ENCODE measurements around the gene GCK.

Gene GCK

DNA sequence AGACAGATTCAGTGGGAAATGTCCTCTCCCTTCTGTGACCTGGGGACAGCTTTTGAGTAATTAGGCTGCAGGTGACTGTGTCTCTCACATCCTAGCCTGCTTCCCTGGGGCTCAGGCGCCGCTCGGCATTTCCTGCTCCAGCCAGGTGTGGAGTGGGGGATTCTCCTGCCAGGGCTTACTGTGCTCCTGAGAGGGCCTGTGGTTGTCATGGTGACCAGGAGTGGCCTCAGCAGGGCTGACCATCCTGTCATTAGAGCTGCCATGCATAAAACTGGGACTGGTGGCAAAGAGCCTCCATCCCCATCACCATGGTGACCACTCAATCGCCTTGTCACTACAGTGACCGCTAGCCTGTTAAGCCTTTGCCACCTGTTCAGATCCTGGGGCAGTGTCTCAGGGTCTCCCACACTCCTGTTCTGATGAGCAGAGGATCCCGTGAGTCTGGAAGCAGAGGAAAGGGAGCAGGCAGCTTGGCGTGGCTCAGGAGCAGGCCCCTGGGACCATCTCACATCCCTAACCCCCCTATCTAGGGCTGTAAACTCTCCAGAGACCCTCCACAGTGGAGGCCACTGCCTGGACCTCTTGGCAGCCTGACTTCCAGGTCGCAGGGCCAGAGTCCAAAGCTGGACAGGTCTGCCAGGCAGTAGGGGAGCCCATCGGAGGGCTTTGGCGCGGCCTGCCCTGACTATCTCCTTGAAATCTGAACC, at the start of gene GCK:
TSS of gene GCK (minus strand) at position 154 of the 707 bp plus-strand sequence. CDS start 486 bp downstream, outside the sequence.
- no peak for DNase-seq

DNA sequence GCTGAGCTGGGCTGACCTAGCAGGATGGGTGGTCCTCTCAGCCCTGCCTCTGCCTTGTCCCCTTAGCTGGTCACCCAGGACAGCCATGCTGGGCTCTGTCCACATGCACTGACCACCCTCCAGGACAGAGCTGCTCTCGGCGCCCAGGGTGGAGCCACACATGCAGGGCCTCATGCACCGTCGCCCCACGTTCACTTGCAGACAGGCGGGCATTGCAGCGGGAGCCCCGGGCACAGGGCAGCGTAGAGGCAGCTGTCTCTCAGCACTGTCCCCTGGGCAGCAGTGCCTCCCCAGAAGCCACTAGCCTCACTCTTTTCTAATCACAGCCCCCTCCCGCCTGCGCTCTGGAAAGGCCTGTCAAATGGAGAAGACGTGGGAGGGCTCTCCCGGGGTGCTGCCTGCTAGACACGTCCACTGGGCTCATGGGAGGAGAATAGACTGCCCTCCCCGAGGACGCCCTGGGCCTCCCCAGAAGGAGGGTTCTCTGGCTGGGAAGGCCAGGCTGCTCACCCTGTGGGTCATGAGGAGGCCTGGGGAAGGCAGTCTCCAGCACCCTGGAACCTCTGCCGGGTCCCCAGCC, 49.0 kb upstream of the GCK start:
- no peak for DNase-seq

DNA sequence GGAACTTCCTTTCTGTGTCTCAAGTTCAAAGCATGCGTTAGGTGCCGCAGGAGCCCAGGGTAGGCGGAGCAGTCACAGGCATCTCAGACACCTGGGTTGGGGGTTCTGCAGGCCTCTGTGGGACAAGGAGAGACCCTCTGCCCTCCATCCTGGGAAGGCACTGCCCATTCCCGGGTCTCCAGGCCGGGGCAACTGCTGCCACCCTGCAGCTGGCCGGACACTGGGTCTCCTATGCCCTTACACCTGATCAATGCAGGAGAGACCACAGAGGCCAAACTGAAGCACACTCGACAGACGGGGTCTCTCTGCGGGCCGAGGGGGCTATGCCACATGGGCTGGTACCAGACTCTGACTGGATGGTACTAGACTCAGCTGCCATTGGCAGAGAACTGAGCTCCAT, 48.5 kb upstream of the GCK start:
- no peak for DNase-seq

DNA sequence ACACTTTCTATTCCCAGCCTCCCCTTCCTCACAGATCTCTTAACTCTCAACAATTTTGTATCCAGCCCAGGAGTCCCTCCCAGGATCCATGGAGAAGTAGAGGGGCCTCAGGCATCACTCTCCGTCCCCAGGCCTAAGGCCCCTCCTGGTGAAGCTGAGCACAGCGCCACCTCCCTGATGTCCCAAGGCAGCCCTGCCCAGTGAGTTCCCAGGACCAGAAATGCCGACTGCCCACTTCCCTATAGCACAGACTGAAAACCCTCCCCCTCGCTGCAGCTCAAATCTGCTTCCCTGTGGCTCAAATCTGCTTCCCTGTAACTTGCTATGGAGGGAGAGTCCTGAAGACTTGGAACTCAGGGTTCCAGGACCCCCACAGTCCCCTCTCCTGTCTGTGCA, 47.1 kb upstream of the GCK start:
- DNase-seq = no peak

DNA sequence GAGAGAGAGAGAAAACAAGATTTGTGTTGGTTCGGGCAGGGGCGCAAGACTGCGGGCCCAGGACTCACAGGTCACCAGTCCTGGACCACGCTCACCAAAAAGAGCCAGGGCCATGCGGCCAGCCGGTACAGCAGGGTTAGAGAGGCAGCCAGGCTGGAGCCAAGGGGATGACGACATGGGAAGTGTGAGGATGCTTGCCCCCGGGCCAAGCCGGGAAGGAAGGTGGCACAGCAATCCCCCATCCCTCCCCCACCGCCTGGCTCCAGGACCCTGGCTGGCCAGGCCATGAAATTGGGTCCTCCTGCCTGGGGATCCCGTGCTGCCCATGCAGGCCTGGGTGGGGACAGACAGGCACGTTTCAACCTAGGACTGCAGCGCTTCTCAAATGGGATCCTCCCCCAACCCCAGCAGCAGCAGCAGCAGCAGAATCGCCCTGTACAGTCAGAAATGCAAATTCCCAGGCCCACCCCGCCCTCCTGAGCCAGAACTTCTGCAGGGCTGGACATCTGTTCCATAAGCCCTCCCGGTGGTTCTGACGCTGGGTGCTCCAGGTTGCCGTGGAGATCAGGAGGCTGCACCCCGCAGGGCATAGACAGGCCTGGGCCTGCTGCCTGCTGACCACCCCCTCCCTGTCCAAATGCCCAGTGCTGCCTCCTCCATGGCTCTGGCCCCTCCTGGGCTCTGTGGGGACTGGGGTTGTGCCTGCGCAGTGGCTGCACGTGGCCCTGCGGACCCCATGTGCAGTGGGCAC, 46.5 kb upstream of the GCK start:
- no peak for DNase-seq

DNA sequence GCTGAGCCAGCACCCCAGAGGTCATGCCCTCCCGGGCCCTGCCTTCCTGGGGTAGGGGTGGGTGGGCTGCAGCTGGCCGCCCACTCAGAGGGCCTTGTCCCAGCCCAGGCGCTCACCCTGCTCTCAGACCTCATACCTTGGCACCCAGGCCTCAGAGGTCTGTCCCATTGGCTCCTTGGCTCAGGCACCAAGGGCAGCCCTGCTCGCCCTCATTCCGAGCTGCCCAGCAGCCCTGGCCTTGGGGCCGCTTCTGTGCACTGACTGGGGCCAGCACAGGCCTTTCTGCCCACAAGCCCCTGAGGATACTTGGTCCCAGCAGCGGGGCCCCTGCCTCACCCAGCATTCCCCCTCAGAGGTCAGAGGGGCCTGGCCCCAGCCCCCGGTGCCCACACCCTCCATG, 45.8 kb upstream of the GCK start:
- DNase-seq = no peak

DNA sequence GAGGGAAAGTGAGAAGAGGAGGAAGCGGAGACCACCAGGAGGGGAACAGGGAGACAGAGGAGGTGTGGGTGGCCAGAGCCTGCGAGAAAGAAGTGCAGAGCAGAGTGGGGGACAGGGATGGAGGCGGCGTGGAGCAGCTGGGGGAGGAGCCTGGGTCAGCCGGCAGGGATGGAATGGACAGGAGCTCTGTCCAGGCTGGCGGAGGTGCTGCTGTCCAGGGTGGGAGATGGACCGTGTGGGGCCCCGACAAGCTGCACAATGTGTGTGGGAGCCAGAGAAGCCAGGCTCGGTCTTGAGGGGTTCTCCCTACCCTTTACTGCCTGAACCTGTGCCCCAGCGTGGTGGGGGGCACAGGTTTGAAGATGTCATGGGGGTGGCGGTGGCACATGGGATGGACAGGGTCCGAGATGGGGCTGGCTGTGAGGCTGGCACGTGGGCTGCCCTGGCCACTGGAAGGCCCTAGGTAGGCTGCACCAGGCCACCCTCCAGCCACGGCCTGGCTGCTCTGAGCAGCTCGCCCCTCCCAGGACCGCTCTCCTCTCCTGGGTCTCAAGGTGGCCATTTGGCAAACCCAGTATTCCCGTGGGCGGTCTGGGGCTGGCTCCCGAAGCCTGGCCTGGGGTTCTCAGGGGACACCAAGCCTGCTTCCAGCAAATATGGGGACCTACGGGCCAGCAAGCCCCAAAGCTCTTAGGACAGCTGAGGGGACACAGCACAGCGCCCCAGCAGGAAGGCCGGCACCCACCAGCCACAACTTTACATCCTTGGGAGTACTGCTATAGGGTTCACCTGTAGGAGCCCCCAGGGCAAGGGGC, 43.9 kb upstream of the GCK start:
- no peak for DNase-seq

DNA sequence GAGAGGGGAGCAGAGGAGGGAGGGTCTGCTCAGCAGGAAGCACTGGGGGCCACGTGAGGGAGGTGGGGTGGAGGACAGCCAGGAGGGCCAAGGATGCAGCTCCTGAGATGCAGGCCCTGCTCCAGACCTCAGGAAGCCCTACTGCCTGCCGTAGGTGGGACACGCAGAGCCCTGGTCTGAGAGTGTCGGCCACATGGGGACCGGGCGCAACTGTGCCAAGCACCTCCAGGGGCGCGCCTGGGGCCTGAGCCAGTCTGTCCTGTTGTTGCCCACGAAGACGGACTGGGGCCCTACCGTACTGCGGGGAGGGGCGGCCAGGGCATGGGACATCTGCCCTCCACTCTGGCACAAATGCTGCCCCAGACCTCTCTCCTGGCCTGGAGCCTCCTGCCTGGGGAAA, 43.2 kb upstream of the GCK start:
- no peak for DNase-seq

DNA sequence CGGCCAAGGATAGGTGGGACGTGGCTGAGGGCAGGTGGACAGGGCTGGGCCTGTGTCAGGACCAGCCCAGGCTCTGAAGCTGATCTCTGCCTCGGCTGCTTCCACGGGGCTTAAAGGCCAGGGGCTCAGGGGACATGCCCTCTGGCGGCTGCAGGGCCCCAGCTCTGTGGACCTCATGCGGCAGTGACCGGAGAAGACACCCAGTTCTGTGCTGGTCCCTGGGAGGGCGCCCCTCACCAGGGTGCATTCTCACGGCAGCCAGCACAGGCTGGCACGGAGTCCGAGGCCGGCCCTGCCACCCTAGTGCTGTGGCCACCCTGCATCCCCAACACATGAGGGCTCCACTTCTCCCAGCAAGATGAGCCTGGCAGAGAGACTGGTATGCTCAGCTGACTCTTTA, 41.8 kb upstream of the GCK start:
- DNase-seq = no peak

DNA sequence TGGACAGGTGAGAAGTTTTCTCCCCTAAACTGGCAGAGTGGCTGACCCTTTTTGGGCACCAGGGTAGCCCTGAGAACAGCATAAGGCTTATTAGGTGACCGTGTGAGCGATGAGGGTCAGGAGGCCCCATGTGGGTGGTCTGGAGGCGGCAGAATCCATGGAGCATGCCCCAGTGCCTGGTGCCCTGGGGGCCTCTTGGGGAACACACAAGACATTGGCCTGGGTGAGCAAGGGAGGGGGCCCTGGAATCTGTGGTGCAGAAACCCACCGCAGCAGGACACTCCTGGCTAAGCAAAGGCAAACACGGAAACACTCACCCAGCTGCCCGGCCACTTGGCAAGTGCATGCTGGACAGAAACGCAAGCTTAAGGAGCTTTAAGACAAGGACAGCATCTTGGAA, 41.0 kb upstream of the GCK start:
- DNase-seq = no peak

DNA sequence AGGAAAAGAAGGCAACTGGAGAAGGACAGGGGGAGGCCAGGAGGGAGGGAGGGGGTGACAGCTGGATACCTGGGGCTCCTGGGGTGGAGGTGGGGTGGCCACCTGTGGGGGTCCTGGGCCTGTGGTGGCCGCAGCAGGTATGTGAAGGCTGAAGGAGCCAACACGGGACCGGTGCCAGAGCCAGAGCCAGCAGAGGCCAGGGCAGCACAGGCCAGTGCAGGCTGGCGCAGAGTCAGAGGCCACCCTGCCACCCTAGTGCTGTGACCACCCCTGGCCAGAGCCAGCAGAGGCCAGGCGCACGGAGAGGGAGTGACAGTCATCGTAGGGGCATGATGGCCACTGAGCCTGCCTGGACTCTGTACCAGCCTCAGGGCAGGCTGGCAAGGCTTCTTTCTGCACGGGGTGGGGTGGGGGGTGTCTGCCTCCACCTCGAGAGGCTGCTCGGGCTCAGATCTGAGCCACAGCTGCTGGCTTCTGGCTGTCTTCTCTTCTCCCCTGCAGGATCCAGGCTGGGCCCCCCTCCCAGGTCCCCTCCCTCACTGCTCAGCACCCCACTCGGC, 40.4 kb upstream of the GCK start:
- no peak for DNase-seq

DNA sequence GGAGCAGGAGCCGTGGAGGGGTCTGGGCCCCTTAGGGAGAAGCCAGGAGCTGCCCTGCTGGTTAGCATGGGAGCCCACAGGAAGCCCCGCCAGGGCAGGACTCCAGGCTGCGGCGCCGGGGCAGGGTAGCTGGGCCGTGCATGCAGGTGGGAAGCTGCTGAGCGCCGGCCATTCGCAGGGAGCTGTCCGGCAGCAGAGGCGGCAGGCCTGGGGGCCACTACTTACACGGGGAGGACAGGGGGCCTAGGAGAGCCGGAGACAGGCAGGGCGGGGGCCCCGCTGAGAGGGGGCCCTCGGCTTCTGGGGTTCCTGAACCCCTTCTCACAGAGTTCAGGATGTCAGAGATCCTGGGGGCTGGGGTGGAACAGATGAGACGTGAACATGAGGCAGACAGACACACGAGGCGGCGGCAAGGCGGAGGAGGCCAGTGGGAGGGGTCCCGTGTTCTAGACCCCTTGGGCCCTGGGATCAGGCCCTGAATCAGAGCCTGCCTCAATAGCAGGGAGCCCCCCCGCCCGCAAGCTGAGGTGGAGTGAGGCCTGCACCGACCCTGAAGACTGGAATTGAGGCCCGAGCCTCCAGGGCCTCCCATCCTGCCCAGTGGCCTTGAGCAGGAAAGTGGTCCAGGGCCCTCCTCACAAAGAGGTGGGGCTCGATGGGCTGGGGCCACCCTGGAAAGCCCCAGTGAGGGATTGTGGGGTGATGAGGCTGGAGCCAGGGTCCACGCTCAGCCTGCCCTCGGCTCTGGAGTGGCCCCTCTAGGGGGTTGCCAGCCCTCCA, 39.5 kb upstream of the GCK start:
- no peak for DNase-seq

DNA sequence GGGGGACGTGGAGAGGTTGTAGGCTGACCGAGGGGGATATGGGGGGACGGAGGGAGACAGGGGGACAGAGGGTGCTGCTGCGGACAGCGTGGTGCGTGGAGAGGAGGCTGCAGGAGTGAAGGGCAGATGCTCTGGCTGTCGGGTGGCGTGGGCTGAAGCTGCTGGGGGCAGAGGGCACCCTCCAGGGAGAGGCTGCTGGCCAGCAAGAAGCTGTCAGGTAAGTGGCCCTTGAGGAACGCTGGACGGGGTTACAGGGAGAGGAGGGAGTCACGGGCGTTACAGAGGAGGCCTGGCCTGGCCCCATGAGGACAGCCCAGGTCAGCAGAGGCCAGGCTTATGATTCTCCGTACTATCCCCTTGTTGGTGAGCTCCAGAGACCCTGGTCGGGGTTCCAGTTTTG, 38.7 kb upstream of the GCK start:
- no peak for DNase-seq

DNA sequence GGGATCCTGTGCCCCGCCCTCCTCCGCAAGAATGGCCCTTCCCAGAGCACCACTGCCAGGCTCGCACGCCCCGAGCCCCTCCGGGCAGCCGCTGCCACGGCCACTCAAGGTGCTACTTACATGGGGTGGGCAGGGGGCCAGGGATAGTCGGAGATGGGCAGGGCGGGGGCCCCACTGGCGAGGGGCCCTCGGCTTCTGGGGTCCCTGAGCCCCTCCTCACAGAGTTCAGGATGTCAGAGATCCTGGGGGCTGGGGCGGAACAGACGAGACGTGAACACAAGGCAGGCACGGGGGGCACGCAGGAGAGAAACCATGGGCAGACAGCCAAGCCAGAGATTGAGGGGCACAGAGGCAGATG, 37.1 kb upstream of the GCK start:
- DNase-seq = no peak

DNA sequence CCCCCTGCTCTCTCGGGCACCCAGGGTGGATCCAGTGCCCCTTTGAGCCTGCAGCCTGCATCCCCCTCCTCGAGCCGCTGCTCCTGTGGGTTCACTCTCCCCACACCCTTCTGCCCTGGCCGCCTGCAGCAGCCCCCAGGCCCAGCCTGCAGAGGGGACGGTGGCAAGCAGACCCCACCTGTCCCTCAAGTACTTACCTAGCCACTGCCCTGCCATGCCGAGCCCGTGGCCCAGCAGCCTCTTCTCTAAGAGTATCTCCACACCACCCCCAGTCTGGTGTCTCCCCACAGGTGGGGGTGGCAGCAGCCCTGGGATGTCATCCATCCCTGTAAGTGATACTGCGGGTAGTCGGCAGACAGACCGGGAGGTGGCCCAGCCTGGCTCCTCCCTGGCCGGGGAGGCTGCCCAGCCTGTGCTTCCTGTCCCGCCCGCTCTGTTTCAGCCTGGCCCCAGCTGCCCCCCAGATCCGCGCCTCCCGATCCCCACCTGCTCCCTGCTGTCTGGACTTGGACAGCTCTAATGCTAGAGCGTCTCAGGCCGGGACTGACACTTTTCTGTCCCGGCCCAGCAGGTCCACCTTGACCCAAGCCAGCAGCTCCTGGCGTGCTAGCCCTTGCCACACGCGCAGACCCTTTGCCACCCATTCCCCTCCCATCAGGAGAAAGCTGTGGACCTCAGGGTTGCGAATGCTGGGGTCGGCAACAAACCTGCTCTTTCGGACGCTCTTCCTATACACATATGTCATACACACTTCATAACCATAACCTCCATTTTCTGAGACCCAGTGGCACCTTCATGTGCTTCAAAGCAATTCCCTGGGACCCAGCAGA, 36.5 kb upstream of the GCK start:
- DNase-seq = no peak

DNA sequence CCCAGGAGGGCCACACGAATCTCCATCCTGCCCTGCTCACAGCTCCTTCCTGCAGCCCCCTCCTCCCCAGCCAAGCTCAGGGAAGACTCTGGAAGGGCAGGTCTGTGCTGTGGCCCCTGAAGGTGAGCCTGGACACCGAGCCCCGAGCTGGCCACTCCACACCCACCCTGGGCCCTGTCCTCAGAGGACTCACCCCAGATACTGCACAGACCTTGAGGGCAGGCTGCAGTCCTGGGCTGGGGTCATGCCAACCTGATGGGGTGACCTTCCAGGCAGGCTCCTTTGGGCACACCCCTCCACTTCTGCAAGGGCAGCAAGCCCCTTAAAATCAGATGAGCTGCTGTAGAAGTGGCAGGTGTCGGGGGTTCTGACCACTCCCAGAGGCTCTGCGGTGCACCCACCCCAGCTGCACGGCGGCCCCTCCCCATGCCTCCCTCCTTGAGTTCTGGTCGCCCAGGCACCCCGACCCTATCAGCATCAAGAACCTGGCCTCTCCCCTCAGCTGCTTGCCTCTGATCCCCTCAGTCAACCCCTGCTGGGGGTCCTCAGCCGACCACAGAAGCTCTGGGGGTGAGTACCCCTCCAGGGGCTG, 35.8 kb upstream of the GCK start:
- DNase-seq = no peak

DNA sequence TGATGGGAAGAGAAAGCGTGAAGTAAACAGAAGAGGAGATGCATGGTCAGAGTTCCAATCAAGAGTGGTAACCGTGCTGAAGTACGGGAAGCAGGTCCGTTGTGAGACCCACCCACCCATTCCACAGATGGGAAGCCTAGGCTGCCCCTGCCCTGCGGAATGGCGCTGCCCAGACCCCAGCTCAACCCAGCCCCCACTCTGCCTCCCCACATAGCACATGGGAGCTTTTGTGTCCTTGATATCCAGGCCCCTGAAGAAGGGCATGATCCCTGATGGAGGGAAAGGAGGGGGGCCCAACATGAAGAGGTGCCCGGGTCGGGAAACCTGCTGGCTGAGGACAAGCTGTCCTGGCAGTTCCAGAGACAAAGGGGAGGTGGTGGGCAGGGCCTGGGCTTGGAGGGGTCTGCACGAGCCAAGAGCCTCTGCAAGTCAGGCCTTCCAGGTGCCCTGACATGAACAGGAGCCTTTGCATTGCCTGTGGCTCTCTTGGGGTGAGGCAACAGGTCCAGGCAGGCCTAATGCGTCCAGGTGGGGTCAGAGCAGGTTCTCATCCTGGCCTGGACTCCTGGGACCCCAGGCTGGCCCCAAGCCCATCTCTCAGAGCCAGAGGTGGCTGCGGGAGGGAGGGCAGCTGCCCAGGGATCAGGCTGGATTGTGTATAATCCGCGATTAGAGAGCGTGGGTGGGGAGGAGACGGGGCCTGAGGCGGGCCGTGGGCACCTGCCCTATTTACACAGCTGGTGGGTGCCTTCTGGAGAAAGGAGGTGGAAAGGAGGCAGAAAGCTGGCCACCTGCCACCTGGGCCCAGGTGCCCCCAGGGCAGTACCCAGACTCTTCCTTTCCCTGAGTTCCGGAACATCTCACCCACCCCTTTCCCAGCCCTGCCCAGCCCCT, 35.1 kb upstream of the GCK start:
- no peak for DNase-seq

DNA sequence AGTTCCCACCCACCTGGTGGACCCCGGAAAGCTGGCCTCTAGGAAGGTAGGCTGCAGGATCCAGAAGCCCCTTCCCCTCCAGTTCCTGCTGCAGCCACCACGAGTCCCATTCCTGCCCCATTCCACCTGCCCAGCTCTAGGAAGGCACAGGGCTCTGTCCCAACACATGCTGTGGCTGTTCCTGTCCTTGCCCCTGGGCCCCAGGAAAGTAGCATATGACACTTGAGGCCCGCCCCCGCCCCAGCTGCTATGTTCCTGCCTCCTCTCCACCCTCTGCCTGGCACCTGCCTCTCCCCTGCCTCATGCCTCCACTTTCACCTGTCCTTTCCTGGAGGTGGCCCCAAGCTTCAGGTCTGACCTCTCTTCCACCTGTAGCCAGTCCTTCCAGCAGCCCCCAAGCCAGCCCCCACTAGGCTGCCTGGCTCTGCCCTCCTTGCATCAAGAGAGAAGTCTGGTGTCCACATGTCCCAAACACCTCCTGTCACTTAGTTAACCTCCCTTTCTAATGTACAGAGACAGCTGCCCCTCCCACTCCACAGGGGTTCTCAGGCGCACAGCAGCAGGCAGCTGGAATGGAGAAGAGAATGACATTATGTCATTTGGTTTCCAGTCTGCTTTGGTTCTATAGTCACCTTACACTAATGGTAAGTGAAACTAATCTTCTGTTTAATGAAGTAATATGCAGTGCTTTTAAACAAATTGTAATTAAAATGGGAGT, 34.3 kb upstream of the GCK start:
- no peak for DNase-seq

DNA sequence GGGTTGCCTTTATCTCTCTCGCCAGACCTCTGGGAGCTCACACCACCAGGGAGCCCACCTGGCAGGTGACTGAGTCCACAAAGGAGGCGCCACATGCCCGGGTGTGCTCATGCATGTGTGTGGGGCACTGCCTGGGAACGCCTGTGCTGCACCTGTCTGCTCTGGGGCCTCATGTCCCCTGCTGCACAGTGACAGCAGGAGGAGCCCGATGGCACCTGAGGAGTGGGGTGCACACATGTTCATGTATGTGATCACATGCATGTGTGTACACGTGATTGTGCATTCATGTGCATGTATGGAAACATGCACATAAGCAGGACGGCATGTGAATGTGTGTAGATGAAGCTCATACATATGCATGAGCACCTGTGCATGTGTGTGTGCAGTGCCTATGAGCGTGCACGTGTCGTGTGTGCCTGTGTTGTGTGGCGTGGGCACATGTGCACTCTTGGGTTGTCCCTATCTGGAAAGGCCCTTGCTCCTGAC, 33.6 kb upstream of the GCK start:
- no peak for DNase-seq

All from activated CD4-positive, alpha-beta T cell treated with anti-CD3 and anti-CD28 coated beads, Interleukin-2, amount 50 U/mL, for 48 hours (primary cell).